GM19023 (cell line): Measurements from ENCODE around the gene SNAPC1.
"Not testable (repeated sequence)": the region's sequence is repeated elsewhere in the genome, so short reads cannot be mapped to it uniquely, and the experiment has no call there.

Experiments used
- ATAC-seq: cut with Tn5 transposase; IDR thresholded peaks from one replicate; pipeline ENCODE4 v1.9.1; 2021; ENCODE audit warnings: mild to moderate bottlenecking, moderate library complexity; ENCODE audit not compliant: unreplicated experiment

Gene SNAPC1

DNA sequence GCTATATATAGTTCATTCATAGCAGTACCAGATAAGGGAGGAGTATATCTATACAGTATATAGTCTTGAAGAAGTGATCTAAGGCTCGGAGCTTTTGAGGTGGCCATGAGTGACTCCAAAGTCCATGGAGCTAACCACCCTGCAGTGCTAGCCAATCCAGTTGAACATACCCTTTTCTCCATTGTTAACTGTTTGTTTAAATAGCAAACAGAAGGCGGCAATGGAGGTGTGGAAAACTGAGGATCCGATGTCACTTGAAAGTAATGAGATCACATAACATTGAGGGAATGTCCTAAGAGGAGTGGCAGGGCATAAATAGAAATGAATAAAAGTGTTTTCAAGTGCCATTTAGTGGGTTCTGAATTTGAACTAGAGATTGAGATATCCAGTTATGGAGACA lies 12.4 kb upstream of the SNAPC1 start:
- ATAC-seq: no peak

DNA sequence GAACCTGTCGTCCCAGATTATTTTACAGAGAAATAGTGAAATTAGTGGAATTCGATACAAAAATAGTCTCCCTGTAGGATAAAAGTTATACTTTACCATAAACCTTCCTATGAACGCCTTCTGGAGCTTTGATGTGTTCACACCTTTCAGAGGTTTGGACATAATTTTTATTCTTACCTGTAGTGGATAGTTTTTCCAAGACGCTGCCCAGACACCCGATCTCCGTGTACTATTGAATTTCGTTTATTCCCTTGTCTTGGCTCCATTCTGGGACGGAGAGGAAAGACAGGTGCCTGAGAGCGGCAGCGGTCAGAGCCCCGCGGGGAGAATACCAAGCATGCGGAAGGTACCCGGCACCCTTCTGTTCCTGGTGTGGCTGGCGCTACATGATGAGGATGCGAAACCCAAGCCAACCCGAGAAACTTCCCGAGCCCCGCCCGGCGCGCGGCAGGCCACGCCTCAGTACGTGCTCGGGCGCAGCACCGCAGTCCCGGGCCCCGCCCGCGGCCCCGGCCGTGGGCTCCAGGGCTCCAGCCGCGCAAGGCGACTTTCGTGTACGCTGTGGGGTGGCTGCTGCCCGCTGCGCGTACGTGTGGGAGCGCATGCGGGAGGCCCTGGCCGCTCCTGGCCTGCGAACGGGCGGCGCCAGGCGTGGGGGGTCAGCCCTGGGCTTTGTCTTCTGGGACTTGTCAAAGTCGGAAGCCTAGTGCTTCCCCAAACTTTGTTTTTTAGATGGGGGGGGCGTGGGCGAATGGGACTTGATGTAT lies 11.3 kb upstream of the SNAPC1 start:
- peak; percentile 95 for ATAC-seq

DNA sequence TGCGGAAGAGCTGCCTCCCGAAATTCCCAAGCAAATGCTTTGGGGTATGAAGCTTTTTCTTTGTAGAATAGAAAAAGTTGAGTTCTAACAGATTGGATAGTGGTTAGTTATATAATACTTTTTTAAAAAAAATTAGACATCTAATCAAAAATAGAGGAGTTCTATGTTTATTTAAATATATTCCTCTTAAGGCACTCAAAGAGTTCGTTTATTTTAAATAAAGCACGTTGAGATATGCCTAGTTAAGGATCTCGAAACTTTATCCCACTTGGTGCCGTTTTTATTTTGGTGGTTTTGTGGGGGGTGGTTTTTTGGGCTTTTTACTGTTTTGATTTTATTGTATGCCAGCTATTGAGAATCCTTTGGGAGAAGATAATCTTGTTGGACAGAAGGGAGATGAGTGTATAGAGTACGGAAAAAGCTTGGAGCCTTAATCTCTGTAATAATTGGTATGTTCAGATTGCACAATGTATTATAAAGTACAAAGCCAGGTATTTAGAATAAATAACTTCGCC lies 10.7 kb upstream of the SNAPC1 start:
- ATAC-seq: no peak

DNA sequence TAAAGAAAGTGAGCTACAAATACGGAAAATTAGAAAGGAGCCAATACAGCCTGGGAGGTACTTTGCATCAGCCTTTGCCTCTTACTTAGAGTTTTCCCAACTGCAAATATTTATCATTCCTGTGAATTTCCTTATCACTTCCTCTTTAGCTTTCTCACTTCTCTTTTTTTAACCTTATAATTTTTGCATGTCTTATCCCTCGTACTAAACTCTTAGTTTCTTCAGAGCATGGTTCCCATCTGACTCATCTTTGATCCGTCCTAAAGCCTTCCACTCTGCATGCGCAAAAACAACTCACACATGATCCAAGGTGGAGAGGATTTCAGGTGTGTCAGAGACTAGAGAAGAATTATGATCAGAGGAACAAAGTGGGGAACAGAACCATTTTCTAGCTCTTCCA lies 9.6 kb upstream of the SNAPC1 start:
- ATAC-seq: peak; percentile 30

DNA sequence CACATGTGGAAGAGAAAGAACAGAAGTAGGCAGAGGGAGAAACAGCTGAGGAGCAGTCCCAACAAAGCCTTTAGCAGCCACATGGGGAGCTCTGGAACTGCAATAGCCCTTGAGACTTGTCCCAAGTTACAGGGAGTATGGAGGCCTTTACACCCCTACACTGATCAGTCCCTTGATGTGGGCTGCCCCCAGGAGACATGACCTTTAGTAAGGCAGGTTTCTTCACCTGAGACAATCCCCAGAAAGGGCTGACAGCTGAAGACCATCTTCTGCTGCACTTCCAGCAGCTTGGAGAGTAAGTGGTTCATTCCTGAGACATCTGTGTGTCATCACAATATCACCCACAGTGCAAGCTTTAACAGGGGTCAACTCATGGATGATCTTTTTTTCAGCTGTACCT lies 8.6 kb upstream of the SNAPC1 start:
- no peak for ATAC-seq

DNA sequence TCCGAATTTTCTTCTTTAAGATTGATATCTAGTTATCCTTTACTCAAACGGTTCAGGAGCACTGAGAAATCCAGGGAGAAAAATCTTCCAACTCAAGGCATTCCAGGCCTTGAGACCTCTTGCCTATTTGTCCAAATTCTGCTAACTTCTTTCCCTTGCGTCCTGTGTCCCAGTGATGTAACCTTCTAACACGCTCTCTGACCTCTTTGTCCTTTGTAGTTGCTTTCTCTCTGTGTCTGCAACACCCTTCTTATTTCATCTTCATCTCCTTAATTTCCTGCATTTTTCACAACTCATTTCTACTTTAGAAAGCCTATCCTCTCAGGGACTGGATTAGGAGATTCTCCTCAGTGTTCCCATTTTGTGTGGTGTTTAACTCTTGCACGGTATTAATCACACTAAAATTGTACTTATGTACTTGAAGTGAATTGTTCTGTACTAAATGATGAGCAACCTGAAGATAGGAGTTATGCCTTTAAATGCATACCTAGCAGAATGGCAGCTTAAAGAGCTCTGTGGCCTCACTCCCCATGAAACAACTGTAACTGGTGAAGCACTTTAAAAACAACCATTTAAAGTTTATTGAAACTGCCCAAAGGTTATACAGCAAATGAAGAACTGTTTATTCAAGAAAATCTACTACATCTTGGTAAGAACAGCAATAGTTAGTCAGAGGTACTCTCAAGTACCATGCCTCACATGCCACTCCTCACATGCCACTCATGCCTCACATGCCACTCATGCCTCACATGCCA lies 7.4 kb upstream of the SNAPC1 start:
- ATAC-seq: no peak

DNA sequence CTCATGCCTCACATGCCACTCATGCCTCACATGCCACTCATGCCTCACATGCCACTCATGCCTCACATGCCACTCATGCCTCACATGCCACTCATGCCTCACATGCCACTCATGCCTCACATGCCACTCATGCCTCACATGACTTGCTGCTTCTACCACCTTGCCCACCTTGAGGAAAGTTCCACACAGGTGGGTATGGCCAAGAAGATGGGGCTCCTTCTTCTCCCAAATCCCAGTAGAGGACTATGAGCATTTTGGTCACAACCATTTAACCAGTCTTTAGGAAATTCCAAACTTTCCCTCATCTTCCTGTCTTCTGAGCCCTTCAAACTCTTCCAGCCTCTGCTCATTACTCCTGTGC lies 6.9 kb upstream of the SNAPC1 start:
- ATAC-seq: not testable (repeated sequence)

DNA sequence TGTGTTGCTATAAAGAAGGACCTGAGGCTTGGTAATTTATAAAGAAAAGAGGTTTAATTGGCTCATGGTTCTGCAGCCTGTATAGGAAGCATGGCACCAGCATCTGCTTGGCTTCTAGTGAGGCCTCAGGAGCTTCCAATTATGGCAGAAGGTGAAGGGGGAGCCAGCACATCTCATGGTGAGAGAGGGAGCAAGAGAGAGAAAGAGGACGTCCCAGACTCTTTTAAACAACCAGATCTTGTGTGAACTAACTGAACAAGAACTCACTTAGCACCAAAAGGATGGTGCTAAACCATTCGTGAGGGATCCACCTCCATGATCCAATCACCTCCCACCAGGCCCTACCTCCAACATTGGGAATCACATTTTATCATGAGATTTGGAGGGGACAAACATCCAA lies 6.1 kb upstream of the SNAPC1 start:
- no peak for ATAC-seq

DNA sequence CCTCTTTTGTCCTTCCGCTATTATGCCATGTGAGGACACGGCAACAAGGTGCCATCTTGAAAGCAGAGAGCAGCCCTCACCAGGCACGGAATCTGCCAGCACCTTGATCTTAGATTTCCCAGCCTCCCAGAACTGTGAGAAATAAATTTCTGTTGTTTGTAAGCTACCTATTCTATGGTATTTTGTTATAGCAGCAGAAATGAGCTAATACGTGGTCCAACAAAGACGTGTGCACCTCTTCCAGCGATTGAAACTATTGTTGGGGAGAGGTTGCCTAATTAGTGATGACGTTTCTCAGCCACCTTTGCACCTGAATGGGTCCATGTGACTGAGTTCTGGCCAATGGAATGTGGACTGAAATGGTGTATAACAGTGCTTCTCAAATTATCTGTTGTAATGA lies 2.3 kb upstream of the SNAPC1 start:
- ATAC-seq: no peak

DNA sequence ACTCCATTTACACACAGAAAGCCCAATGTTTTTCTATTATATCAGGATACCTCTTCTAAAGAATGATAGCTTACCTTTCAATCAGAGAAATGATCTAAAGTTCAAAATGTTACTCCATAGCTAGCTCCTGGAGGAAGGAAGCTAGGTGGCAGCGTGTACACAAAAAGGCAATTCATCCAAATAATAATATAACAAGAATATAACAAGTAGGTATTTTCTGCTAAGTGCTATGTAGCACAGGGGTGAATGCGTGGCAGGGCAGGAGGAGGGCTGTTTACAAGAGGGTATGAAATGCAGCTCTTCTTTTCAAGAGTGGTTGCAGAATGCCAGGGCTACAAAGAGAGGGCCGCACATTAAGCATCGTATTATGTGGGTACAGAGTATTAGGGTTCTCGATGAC lies 663 bp upstream of the SNAPC1 start:
- ATAC-seq: no peak

DNA sequence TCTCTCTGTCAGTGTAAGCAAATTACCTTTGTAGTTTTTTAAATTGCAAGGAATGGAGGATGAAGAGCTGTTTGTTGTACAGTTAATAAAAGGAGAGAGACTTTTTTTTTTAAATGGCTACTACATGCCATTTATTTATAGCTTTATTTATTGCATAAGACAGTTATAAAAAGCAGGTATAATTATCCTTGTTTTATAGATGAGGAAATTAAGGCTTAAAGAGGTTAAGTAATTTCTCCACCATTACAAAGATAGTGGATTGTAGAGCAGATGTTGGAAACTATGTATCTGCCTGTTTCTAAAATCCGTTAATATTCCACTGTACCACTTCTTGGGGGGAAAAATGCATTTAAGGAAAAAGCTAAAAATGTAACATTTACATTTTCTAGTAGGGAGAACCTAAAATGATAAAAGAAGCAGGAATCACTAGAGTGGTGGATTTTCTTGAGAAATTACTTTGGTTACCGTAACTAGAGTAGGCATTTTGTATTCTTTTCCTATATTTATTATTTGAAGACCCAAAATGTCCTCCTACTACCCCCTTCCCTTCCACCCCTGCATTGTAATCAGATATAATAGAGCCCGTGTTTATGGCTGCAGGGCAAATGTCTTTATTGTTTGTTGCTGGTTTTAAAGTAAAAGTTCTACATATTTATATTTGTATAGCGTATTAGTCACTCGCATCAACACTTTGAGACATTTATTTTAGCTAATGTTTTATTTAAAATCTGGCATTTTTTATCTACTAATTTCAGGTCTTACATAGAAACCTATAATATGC lies 2.3 kb downstream of the SNAPC1 start:
- no peak for ATAC-seq

DNA sequence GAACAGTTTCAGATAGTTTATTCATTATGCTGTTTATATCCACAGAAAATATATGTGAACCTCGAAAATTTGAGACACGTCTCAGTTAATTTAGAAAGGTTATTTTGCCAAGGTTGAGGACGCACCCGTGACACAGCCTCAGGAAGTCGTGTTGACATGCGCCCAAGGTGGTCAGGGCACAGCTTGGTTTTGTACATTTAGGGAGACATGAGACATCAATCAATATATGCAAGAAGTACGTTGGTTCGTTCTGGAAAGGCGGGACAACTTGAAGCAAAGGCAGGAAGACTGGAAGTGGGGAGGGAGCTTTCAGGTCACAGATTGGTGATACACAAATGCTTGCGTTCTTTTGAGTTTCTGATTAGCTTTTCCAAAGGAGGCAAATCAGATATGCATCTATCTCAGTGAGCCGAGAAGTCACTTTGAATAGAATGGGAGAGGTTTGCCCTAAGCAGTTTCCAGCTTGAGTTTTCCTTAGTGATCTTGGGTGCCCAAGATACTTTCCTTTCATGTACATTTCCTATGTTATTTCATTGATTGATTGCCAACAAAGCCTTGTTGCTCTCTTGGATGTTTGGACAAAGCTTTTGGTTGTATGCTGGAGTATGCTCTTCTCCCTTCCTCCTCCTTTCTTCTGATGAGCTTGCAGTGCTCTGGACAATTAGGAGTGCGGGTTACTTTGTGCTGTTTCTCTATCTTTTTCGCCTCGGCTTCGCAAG lies 3.2 kb downstream of the SNAPC1 start:
- no peak for ATAC-seq

DNA sequence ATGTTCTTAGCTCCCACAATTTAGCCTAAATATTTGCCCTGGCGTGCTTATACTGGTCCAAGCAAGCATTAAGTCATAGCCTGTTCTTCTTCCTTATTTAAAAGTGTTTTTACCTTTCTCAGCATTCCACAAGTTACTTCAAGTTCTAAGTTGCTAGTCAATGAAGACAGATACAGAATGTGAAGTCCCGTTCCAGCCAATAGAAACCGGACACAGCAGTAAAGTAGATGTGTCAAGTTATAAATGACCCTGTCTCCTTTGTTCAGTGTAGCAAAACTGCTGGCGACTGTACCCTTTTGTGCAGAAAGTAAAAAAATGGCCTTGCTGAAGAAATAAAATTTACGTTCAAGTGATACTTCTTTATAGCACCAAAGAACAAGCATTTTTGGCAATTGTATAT lies 3.9 kb downstream of the SNAPC1 start:
- no peak for ATAC-seq

DNA sequence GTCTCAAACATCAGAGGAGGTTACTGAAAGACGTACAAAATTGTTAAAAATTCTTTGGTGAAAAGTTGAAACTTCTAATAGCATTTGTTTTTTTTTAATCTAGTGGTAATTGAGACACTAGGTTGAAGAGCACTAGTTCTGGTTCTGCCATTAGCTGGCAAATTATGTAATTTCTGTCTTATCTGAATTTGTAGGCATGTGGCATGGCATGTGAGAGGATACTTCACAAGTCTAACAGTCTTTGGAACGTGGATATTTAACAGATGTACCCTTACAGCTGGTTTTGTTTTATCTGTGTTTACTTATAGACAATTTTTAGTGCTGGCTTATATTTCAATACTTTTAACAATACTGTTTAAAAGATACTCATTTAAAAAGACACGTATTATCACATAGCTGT lies 6.0 kb downstream of the SNAPC1 start:
- ATAC-seq: no peak

DNA sequence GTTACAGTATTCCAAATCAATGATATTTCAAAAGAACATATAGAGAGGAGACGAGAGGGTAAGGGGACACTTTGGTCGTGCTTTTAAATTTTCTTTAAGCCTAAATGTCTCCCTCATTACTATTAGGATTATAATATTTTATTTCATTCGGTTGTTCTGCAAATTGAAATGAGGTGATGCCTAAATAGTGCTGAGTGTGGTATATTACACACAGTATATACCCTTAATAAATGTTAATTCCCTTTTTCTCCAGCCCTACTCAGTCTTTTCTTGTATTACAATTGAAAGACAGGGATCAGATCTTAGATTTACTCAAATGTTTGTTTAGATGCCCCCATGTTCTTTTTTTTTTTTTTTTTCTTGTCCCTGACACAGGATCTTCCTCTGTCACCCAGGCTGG lies 7.7 kb downstream of the SNAPC1 start:
- no peak for ATAC-seq

DNA sequence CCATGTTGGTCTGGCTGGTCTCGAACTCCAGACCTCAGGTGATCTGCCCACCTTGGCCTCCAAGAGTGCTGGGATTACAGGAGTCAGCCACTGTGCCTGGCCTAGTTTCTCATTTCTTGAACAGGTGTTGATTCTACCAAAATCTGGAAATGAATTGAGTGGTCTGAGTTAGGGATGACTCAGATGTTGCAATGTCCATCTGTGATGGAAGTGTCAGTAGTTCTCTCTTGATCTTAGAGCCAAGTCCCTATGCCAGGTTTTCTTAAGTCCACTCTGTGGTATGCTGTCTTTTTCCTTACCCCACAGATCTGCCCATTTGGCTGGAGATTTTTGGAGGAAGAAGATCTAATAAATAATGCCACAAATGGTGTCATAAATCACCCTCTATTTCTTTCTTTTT lies 12.6 kb downstream of the SNAPC1 start:
- ATAC-seq: no peak

DNA sequence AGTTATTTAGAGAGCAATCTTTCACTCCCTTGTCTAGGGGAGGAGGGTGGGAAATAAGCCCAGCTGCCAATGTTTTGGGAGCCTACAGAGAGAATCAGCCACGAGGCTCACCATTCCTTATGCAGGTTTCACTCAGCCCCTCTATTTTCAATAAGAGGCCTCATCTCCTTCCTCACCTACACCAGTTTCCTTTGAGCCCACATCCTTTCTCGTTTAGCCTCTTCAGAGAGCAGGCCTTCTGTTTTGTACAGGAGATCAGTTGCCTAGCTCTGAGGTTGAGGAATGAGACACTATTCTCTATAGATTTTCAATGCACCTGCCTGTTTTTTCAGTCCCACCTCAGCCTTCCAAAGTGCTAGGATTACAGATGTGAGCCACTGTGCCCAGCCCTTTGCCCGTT lies 17.9 kb downstream of the SNAPC1 start:
- peak; percentile 57 for ATAC-seq

DNA sequence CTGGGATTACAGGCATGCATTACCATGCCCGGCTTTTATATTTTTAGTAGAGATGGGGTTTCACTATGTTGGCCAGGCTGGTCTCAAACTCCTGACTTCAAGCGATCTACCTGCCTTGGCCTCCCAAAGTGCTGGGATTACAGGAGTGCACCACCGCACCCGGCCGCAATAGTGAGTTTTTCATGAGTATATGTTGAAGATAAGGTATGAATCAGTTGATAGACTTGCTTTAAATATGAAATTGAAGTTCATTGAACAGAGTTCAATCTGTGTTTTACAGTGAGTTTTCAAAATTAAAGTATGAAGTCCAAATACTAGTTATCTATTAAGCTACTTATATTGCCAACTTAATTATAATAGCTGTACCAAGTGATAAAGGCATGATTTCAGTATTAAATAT lies 35.1 kb downstream of the SNAPC1 start:
- no peak for ATAC-seq

DNA sequence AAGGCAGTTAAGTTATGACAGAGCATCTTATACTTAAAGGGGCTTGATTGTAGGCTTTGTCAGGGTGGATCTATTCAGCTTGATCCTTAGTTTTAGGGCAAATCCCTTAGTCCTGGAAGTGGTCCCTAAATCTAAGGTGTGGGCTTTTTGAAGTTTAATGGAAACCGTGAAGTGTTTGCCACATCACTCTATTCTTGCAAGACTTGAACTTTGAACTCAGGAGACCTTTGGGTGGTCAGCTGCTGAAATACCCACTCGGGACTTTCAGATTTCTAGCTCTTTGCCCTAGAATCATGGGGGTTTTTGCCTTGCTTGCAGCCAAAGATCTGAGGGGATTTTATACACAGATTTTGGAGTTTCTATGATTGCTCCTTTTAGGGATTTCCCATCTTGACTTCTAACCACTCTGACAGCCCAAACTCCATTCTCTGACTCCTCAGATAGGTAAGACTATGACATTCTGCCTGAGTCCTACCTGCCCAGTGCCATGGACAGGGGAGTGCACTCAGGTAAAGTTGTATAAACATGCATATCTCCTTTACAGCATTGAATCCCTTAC lies 39.9 kb downstream of the SNAPC1 start:
- no peak for ATAC-seq

DNA sequence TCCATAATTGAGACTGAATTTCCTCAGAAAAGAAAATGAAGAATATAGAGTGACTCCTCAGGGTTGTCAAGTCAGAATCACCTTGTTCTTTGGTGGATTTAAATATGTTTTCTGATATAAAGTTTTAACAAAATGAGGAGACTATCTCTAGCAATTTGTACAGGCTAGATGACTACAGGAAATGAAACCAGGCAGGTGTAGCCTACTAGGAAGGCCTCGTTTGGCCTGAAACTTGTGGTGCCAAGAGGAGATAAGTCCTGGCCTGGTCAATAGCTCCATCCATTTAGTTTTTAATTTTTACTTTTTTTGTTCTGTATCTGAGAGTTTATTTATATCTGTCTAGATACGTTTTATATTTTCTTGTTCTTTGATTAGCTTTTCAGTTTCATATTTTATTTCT lies 41.5 kb downstream of the SNAPC1 start:
- no peak for ATAC-seq

DNA sequence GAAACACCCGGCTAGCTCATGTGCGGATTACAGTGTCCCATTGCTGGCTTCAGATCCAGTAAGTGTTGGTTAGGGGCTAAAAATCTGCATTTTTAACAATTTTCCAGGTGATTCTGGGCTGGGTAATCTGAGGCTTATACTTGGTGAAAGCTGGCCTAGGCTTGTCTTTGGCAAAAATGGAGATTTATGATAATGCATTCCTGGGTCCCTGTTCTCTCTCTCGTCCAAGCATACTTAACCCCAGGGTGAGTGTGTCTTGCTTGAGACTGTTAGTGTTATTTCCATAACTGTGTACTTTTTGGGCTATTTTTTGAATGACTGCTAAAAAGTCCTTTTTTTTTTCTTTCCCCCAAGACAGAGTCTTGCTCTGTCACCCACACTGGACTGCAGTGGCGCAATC lies 43.2 kb downstream of the SNAPC1 start:
- ATAC-seq: no peak
